Measurements from ENCODE around the gene CTBP1. TPM values are rescaled to one million over a fixed set of nuclear protein-coding genes. Genes with fewer than 3 reads are reported as not detected.

The CTBP1 gene
- total and polyA plus RNA-seq, 2 of the 8 experiments (the other 6 are each of a cell fraction or from before 2014, with no cell fraction given) = 128 to 185 TPM

GRCh38 chr4:1175635-1176229, 73.2 kb downstream of the CTBP1 start (continued):
- TF ChIP-seq RAD21 (IDR thresholded peaks at IDR 0.05 in 1 of 2, conservative IDR thresholded peaks at IDR 0.05 in 1 of 2; ENCODE audit: low read depth in 2 of 2, low read length in 2 of 2) (no peak), POU5F1 (IDR thresholded peaks at IDR 0.05; ENCODE audit: low read depth, low read length) (no peak), EP300 (IDR thresholded peaks at IDR 0.05; ENCODE audit: borderline replicate concordance in 1 of 2, low read depth in 2 of 2, low read length in 2 of 2) (no peak), SUZ12 (IDR thresholded peaks at IDR 0.05; ENCODE audit: low read length) (no peak), TAF7 (optimal IDR thresholded peaks at IDR 0.05; ENCODE audit: borderline replicate concordance, low read depth, low read length) (no peak), CHD7 (IDR thresholded peaks at IDR 0.05; ENCODE audit: insufficient replicate concordance, low read length) (no peak), TCF12 (IDR thresholded peaks at IDR 0.05; ENCODE audit: low read depth, low read length) (no peak)
